Measurements from ENCODE around the gene CCDC85A. TPM values are rescaled to one million over a fixed set of nuclear protein-coding genes. Genes with fewer than 3 reads are reported as not detected.

The CCDC85A gene
- total RNA-seq, 1 donor from 2014 or later, result 5.5 TPM

GRCh38 chr2:56230156-56230555, 46.4 kb downstream of the CCDC85A start:
- ATAC-seq, result no peak
- intact Hi-C loops (cut with micrococcal nuclease), result no loop called here
- no peak for DNase-seq

GRCh38 chr2:56231361-56231760, 47.6 kb downstream of the CCDC85A start:
- DNase-seq (no peak), ATAC-seq (no peak)
- intact Hi-C loops (cut with micrococcal nuclease), result no loop called here

- DNase-seq, result no peak
- intact Hi-C loops (cut with micrococcal nuclease), result no loop called here
- ATAC-seq, result no peak
Measured at GRCh38 chr2:56232912-56233311, 49.1 kb downstream of the CCDC85A start.

GRCh38 chr2:56234241-56234640, 50.5 kb downstream of the CCDC85A start:
- no peak for DNase-seq
- ATAC-seq, result no peak
- intact Hi-C loops (cut with micrococcal nuclease), result no loop called here

DNA sequence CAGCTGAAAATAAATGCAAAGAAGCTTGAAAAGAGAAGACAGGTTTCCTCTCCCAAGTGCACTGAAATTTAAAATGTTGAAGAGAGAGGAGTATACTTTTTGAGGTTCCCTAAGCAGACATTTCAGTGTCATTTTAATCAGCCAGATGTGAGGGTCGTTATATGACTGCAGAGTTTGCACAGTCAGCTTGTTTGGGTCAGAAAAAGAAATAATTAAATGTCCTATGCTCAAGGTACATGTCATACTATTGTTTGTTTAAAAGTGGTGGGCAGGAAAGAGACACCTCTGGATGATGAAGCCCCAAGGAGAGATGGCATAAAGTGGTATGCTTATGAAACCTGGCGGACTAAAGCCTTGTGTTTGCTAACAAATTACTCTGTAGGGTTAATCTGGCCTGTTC, 55.2 kb downstream of the CCDC85A start:
- intact Hi-C loops (cut with micrococcal nuclease), result no loop called here
- DNase-seq (no peak), ATAC-seq (no peak)

DNA sequence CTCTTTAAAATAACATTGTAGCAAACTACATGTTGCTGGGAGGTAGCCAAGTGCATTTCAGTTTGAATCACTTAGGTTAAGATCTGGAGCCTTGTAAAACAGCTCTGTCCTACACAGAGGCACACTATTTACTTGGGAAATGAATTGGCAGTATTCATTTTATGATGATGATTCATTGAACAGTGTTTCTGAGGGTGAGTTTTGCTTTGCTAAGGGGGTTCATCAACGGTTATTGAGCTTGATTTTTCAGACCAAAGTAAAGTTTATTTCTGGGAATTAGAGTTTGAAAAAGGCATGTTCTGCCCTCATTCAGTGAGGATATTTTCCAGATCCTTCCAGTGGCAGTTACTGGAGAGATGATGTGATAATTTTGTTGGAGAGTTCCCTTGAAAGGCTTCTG, 55.6 kb downstream of the CCDC85A start:
- intact Hi-C loops (cut with micrococcal nuclease), result no loop called here
- DNase-seq (no peak), ATAC-seq (no peak)

GRCh38 chr2:56240210-56240609, 56.4 kb downstream of the CCDC85A start:
- DNase-seq, result no peak
- no peak for ATAC-seq
- intact Hi-C loops (cut with micrococcal nuclease), result no loop called here

- no peak for ATAC-seq
- intact Hi-C loops (cut with micrococcal nuclease), result no loop called here
- no peak for DNase-seq
Measured at GRCh38 chr2:56244506-56244905, 60.7 kb downstream of the CCDC85A start.

DNA sequence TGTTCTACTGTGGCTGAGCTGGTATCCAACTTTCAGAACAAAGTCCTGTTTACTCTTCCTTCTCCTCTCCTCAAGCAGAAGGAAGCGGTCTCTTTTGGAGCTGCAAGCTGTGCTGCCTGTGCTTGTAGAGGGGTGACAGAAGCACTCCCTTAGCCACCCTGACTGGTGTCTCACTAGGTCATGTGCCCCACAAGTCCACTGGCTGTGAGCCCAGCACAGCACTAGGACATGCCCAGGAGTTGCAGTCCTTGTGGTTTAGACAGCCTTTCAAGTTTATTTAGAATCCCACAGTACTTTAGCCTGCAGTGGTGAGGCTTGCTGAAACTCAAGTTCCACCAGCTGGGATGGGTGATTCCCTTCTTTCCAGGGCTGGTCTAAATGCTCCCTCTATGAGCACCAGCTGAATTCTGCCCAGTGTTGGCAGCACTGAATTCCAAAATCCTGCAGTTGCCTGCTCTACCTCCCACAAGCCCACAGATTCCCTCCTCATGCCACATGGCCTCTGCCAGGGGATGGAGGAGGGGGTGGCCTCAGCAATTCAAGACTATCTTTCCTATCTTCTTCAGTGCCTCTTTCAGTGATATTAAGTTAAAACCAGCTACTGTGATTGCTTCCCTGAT, 61.2 kb downstream of the CCDC85A start:
- ATAC-seq, result no peak
- DNase-seq, result no peak
- intact Hi-C loops (cut with micrococcal nuclease), result no loop called here

DNA sequence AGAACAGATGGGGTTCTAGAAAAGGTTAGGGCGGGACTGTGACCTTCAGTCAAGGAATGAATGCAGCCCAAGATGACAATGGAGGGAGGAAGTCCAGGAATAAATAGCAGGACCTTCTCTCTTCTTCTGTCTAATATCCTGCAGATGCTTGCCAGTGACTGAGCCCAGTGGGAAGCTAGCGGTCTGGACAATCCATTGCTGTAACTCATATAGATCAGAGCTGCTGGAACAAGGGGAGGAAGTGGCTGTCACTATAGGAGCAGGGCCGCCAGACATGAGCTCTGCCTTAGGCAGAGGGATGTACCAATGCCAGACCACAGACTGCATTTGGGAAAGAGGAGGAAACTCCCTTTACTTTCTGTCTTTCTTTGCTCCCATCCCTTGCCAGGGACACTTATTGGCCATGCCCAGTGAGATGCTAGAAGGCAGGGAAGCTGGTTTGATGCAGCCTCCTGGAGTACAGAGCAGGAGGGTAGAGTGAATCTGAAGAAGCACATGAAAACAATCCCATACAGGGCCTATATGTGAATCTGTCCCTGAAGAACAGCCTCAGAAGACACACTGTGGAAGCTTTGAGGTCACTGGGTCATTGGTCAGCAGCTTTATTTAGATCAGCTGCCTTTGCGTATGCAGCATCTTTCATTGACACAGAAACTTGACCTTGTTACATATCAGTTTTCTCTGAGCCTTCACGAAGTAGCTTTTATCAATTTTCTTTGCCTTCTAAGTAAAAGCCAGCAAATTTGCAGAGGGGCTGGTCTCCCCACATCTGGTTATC, 65.4 kb downstream of the CCDC85A start:
- intact Hi-C loops (cut with micrococcal nuclease), result no loop called here
- DNase-seq, result no peak
- peak; percentile 48 for ATAC-seq

DNA sequence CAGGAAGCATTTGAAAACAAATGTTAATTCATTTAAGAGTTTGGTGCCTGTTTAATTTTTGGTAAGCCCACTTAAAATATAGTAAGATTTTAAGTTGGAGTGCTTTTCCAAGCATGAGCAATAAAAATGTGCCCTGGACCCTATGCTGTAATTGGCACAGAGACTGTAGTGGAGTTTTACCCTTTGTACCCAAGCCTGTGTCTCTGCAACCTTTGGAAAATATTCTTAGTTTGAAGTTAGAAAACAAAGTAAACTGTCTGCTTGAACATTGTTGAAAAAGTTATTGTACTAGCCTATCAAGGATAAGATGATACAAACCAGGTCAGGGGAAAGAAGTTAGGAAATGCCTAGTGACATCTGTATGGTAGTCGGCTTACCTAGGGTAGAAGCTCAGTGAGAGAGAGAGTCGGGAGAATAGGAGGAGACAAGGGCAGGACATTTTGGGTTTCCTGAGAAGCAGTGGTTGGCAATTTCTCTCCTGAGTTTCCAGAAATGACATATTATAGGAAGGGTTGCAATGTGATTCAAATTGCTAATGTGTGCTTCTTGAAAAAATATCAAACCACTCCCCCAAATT, 66.5 kb downstream of the CCDC85A start:
- DNase-seq (no peak), ATAC-seq (no peak)
- intact Hi-C loops (cut with micrococcal nuclease), result no loop called here

- intact Hi-C loops (cut with micrococcal nuclease), result no loop called here
- DNase-seq (no peak), ATAC-seq (peak; percentile 61)
Measured at GRCh38 chr2:56260415-56260814, 76.6 kb downstream of the CCDC85A start.

GRCh38 chr2:56262241-56262640, 78.5 kb downstream of the CCDC85A start:
- intact Hi-C loops (cut with micrococcal nuclease), result no loop called here
- DNase-seq (no peak), ATAC-seq (no peak)

DNA sequence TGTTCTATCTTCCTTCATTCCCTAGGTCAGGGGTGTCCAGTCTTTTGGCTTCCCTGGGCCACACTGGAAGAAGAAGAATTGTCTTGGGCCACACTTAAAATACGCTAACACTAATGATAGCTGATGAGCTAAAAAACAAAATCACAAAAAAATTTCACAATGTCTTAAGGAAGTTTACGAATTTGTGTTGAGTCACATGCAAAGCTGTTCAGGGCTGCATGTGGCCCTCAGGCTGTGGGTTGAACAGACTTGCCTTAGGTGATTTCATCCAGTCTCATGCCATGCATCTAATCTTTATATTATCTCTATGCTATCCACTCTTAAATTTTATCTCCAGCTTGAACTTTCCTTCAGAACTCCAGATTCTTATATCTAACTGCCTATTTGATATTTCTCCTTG, 80.1 kb downstream of the CCDC85A start:
- intact Hi-C loops (cut with micrococcal nuclease), result no loop called here
- DNase-seq, result no peak
- ATAC-seq, result no peak

DNA sequence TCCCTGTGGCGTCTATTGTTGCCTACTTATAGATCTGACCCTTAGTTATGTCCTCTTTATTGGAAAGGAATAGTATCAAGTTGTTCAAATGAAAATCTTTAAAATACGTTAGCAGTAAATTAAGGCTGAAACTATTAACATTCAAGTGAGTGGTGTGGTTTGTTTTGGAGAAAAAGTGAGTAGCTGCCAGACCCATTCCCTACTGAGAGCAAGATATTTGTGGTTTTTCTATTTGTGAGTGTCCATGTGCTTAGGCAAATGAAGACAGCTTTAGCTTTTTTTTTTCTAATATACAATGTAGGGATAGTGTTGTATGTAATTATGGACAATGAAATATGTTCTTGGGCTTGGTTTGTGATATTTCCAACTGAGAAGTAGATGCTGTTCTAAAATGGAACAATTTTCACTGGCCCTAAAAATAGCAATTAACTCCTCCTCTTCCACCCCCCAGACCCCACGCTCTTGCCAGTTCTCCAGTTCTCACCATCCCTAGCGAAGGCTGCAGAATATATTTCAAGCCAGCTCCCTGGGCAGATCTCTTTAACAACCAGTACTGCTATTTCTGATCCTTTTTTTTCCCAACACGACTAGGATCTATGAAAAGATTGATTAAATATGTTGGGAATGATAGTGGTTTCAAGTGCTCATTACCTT, 83.1 kb downstream of the CCDC85A start:
- intact Hi-C loops (cut with micrococcal nuclease), result no loop called here
- ATAC-seq, result no peak
- DNase-seq, result no peak

DNA sequence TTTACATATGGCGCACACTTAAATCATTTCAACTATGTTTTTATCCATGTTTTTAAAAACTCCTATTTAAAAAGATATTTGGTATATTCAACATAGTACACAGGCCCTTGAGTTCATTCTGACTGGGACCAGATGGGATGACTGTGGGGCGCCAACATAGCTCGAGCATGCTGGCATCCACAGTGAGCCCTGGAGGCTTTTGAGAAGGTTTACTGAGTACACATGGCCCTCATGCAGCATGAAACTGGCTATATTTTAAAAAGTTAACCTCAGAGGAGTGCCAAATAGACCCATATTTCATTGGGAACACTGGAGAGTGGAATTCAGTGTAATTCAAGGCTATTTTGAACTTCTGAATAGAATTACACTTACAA, 83.6 kb downstream of the CCDC85A start:
- intact Hi-C loops (cut with micrococcal nuclease), result no loop called here
- ATAC-seq (no peak), DNase-seq (no peak)

DNA sequence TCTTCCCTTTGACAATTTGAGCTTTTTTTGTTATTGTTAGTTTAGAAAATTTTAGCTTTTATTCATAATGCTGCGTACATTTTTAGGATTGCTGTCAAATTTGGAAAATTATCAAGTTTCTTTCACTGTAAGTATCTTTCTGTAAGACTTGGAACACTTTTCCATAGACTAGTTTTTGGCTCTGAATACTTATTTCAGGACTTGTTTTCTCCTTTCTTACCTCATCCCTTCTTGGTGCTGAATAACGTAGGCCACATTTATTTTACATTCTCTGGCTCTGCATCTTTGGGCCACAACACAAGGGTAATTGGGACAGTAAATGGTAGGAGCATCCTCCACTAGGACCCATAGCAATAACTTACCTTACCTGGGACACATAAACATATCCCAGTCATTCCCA, 85.1 kb downstream of the CCDC85A start:
- intact Hi-C loops (cut with micrococcal nuclease), result no loop called here
- ATAC-seq (no peak), DNase-seq (no peak)

DNA sequence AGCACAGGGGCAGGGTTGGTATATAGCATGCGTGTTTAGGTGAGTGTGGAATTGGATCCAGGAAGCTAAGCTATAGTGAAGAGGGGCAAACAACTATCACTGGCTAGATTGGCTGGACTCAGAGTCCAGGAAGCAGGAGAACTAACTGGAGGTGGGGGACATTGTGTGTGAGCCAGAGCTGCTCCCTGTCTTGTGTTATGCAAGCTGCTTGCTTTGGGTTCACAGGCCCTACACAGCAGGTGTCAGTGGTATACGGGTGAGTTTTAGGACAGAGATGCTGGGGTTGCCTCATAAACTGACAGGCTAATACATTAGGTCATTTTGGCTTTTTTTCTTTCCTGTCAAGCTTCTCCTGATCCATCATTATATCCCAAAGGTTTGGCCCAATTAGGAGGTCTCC, 87.5 kb downstream of the CCDC85A start:
- ATAC-seq, result no peak
- intact Hi-C loops (cut with micrococcal nuclease), result no loop called here
- DNase-seq, result no peak

- no peak for DNase-seq
- intact Hi-C loops (cut with micrococcal nuclease), result no loop called here
- ATAC-seq, result no peak
Measured at GRCh38 chr2:56285224-56285623, 101.4 kb downstream of the CCDC85A start.

GRCh38 chr2:56286936-56287335, 103.1 kb downstream of the CCDC85A start:
- ATAC-seq, result no peak
- intact Hi-C loops (cut with micrococcal nuclease), result no loop called here
- DNase-seq, result no peak

All from left ventricle myocardium superior (tissue), 1 donor.